ENCODE results near the gene TRPM3.

DNA sequence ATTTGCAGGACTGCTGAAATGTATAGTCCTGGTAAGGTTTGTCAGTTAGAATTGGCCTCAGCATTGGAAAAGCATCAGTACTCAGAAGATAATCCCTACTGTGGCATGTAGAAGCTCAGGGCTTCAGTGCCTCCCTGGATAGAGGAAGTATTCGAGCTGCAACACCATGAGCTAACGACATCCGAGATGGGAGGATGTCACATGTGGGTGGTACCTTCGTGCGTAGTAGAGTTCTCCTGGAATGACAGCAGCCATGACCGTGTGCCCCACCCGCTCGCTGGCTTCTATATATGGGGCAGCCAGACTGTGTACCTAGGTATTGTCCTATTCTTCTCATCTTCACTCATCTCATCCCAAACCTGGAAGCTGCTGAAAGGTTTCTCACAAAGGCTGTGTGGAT lies 361.2 kb downstream of the TRPM3 start:
- no peak for TF ChIP-seq POLR2A (IDR thresholded peaks at IDR 0.05)
- TF ChIP-seq, protein P1, sequence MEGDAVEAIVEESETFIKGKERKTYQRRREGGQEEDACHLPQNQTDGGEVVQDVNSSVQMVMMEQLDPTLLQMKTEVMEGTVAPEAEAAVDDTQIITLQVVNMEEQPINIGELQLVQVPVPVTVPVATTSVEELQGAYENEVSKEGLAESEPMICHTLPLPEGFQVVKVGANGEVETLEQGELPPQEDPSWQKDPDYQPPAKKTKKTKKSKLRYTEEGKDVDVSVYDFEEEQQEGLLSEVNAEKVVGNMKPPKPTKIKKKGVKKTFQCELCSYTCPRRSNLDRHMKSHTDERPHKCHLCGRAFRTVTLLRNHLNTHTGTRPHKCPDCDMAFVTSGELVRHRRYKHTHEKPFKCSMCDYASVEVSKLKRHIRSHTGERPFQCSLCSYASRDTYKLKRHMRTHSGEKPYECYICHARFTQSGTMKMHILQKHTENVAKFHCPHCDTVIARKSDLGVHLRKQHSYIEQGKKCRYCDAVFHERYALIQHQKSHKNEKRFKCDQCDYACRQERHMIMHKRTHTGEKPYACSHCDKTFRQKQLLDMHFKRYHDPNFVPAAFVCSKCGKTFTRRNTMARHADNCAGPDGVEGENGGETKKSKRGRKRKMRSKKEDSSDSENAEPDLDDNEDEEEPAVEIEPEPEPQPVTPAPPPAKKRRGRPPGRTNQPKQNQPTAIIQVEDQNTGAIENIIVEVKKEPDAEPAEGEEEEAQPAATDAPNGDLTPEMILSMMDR (IDR thresholded peaks at IDR 0.05), result no peak

Measured in esophagus squamous epithelium (tissue), 4 donors.